HepG2 (cell line): Measurements from ENCODE around the gene PPDPF. TPM values are rescaled to one million over a fixed set of nuclear protein-coding genes. Genes with fewer than 3 reads are reported as not detected.

ENCODE experiments used
- FOXA3 ChIP-seq: IDR thresholded peaks from 2 replicates; pipeline ENCODE4 v1.6.1; 2016; ENCODE audit warnings: missing genetic modification reagents, missing compliant biosample characterization
- JARID2 ChIP-seq: sonication (generic); formaldehyde crosslinking; IDR thresholded peaks from 2 replicates; pipeline ENCODE4 v1.8.1; 2023; ENCODE audit warnings: missing genetic modification reagents, inconsistent platforms; ENCODE audit not compliant: insufficient replicate concordance
- MEF2D ChIP-seq: sonication (generic); formaldehyde crosslinking; IDR thresholded peaks from 2 replicates; pipeline ENCODE4 v1.5.1; 2020; ENCODE audit warnings: mild to moderate bottlenecking, missing genetic modification reagents
- MNT ChIP-seq: fragments of 450-650 bp; IDR thresholded peaks from 2 replicates; pipeline ENCODE4 v1.6.1; 2016
- MXD4 ChIP-seq: IDR thresholded peaks from 2 replicates; pipeline ENCODE4 v1.6.1; 2016; ENCODE audit warnings: mild to moderate bottlenecking, missing biosample characterization, missing genetic modification reagents
- NCOR1 ChIP-seq: fragments of 200-600 bp; sonication (generic); IDR thresholded peaks from 2 replicates; pipeline ENCODE4 v1.7.0; 2017; ENCODE audit warnings: antibody characterized with exemption, low read length, borderline replicate concordance
- NRL ChIP-seq: sonication (generic); formaldehyde crosslinking; IDR thresholded peaks from 2 replicates; pipeline ENCODE4 v1.5.0; 2020; ENCODE audit warnings: missing genetic modification reagents, mild to moderate bottlenecking, moderate library complexity, borderline replicate concordance
- SRY ChIP-seq: sonication (generic); formaldehyde crosslinking; IDR thresholded peaks from 2 replicates; pipeline ENCODE4 v1.8.0; 2022; ENCODE audit warnings: mild to moderate bottlenecking, missing genetic modification reagents
- TFDP2 ChIP-seq: sonication (generic); formaldehyde crosslinking; IDR thresholded peaks from 2 replicates; pipeline ENCODE4 v1.4.0; 2020; ENCODE audit warnings: missing genetic modification reagents
- THAP9 ChIP-seq: sonication (generic); formaldehyde crosslinking; IDR thresholded peaks from 2 replicates; pipeline ENCODE4; 2020; ENCODE audit warnings: missing genetic modification reagents, mild to moderate bottlenecking, borderline replicate concordance
- ZBTB34 ChIP-seq: sonication (generic); formaldehyde crosslinking; IDR thresholded peaks from 2 replicates; pipeline ENCODE4 v1.8.0; 2022; ENCODE audit warnings: mild to moderate bottlenecking, missing genetic modification reagents
- ZFP1 ChIP-seq: IDR thresholded peaks from 2 replicates; pipeline ENCODE4 v1.6.1; 2016
- ZMAT5 ChIP-seq: sonication (generic); formaldehyde crosslinking; IDR thresholded peaks from 2 replicates; pipeline ENCODE4 v1.5.0; 2020; ENCODE audit warnings: mild to moderate bottlenecking, low read depth, missing genetic modification reagents, borderline replicate concordance
- ZNF10 ChIP-seq: sonication (generic); formaldehyde crosslinking; IDR thresholded peaks from 2 replicates; pipeline ENCODE4 v1.4.0; 2020; ENCODE audit warnings: mild to moderate bottlenecking, low read depth, missing genetic modification reagents, borderline replicate concordance
- ZNF350 ChIP-seq: sonication (generic); formaldehyde crosslinking; IDR thresholded peaks from 2 replicates; pipeline ENCODE4 v1.4.0; 2020; ENCODE audit warnings: mild to moderate bottlenecking, low read depth, missing genetic modification reagents, borderline replicate concordance
- ZNF460 ChIP-seq: sonication (generic); formaldehyde crosslinking; IDR thresholded peaks from 2 replicates; pipeline ENCODE4 v1.5.1; 2020; ENCODE audit warnings: missing genetic modification reagents, mild to moderate bottlenecking, borderline replicate concordance
- ZNF501 ChIP-seq: sonication (generic); formaldehyde crosslinking; IDR thresholded peaks from 2 replicates; pipeline ENCODE4 v1.5.1; 2020; ENCODE audit warnings: mild to moderate bottlenecking, moderate library complexity, missing genetic modification reagents
- ZNF788 ChIP-seq: sonication (generic); formaldehyde crosslinking; IDR thresholded peaks from 2 replicates; pipeline ENCODE4 v1.5.0; 2020; ENCODE audit warnings: mild to moderate bottlenecking, missing genetic modification reagents, borderline replicate concordance
- ZSCAN5A ChIP-seq: sonication (generic); formaldehyde crosslinking; IDR thresholded peaks from 2 replicates; pipeline ENCODE4 v1.8.0; 2022; ENCODE audit warnings: mild to moderate bottlenecking, missing genetic modification reagents, borderline replicate concordance
- polyA plus RNA-seq, 8 experiments: library from polyadenylated mRNA; depleted of rRNA in 3 of 8; stranded (reverse) in 7 of 8; unstranded in 1 of 8; fragments of >200 nt; fragmentation: Illumina TruSeq in 4 of 8; extraction: Trizol in 4 of 8; gene quantifications; 2 replicates each; pipeline versions ENCODE4 v1.2.1 to v1.2.3, GENCODE V29; 2011 to 2016; ENCODE audit warnings: low read depth in 4 of 8, missing spikeins in 1 of 8, mixed read lengths in 1 of 8; ENCODE audit not compliant: insufficient read depth in 1 of 8
- total RNA-seq, 5 experiments: library from RNA; depleted of rRNA; stranded (reverse); fragments of >200 nt; fragmentation: Illumina TruSeq; extraction: Trizol; gene quantifications; 2 replicates each; pipeline ENCODE4 v1.2.3, GENCODE V29; 2016; ENCODE audit warnings: low read depth in 1 of 5

The PPDPF gene
- total and polyA plus RNA-seq, 2 of the 13 experiments (the other 11 are each of a cell fraction or from before 2014, with no cell fraction given) = 1.8 to 7.0 TPM

- TF ChIP-seq NRL (peak; percentile 94), ZSCAN5A (peak; percentile 81; the same call in 1 of the 2 replicates), NCOR1 (peak; percentile 38; the same call in 1 of the 2 replicates), SRY (CRISPR knock-in tag) (peak; percentile 77; the same call in 1 of the 2 replicates), ZNF788 (CRISPR knock-in tag) (peak; percentile 95; the same call in 1 of the 2 replicates), THAP9 (peak; percentile 75; the same call in 1 of the 2 replicates), ZNF460 (CRISPR knock-in tag) (no peak; the same call in 1 of the 2 replicates), ZNF501 (CRISPR knock-in tag) (peak; percentile 96), ZFP1 (peak; percentile 38), MNT (no peak), MXD4 (peak; percentile 92), TFDP2 (CRISPR knock-in tag) (0 out of 2 replicates have a peak, but pooled peaks have one; percentile 42), FOXA3 (CRISPR knock-in tag) (peak; percentile 60), JARID2 (peak; percentile 96), ZMAT5 (CRISPR knock-in tag) (no peak), ZBTB34 (CRISPR knock-in tag) (peak; percentile 76; the same call in 1 of the 2 replicates), ZNF350 (CRISPR knock-in tag) (peak; percentile 96), MEF2D (peak; percentile 70; the same call in 1 of the 2 replicates), ZNF10 (no peak)
Observed at GRCh38 chr20:63537525-63538203, 17.1 kb downstream of the PPDPF start (continued).
